Measurements from ENCODE around the gene ERBB4. TPM values are rescaled to one million over a fixed set of nuclear protein-coding genes. Genes with fewer than 3 reads are reported as not detected.

ERBB4 gene
- total and polyA plus RNA-seq, 2 of the 8 experiments (the other 6 are each of a cell fraction or from before 2014, with no cell fraction given) = 0.34 to 1.3 TPM

DNA sequence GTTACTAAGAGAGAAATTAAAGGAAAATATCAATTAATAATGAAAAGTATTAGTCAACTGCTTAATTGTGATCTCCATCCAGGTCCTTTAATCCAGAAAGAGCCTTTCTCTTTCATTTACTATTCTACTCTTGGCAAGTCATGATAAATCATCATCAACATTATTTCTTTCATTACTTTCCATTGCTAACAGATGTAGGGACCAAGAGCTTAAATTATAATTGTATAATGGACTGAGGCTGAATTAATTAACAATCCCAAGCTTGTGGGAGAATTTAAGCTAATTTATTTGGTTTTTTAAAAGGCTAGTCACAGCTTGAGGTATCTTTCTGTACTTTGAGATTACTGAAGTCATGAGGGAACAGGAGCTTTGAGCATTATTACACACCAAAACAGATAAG, 223.9 kb downstream of the ERBB4 start:
- no peak for FAIRE-seq
- no peak overlapping the region for H3K27ac ChIP-seq (ENCODE audit: low read depth, low read length)
- no peak overlapping the region for H2BK120ac ChIP-seq (replicated peaks; ENCODE audit: low read depth, low read length)
- no peak overlapping the region for H4K91ac ChIP-seq (replicated peaks; ENCODE audit: insufficient read length, low read length)
- H3K27me3 ChIP-seq (replicated peaks in 1 of 4; ENCODE audit: control insufficient read depth in 3 of 4, extremely low read depth in 1 of 4, insufficient read depth in 3 of 4, low read length in 3 of 4) = no peaks in the 10 kb centered on the region
- H3K18ac ChIP-seq (ENCODE audit: extremely low read depth, low read length) = no peak overlapping the region
- no peak overlapping the region for H2BK12ac ChIP-seq (ENCODE audit: low read depth, low read length)
- H2BK15ac ChIP-seq (ENCODE audit: low read length) = no peak overlapping the region
- H3K36me3 ChIP-seq (ENCODE audit: control insufficient read depth in 2 of 4, insufficient read depth in 4 of 4, low read length in 3 of 4) = no peaks in the 10 kb centered on the region
- H2AFZ ChIP-seq (ENCODE audit: low read length) = no peak overlapping the region
- no peak overlapping the region for H2AK5ac ChIP-seq (ENCODE audit: low read depth, low read length)
- DNase-seq (ENCODE audit: low read depth in 1 of 2, low spot score in 2 of 2) = no peak
- H4K20me1 ChIP-seq (replicated peaks in 1 of 2; ENCODE audit: control insufficient read depth in 1 of 2, insufficient read depth in 2 of 2, low read length in 2 of 2) = no peaks in the 10 kb centered on the region
- H2BK20ac ChIP-seq (ENCODE audit: low read length) = no peak overlapping the region
- H3K79me1 ChIP-seq (ENCODE audit: low read depth, low read length) = no peaks in the 10 kb centered on the region
- H3K79me2 ChIP-seq (ENCODE audit: control insufficient read depth in 1 of 2, insufficient read depth in 2 of 2, low read length in 2 of 2) = no peaks in the 10 kb centered on the region
- H3K4me1 ChIP-seq (replicated peaks in 1 of 4; ENCODE audit: control insufficient read depth in 3 of 4, insufficient read depth in 4 of 4, low read length in 3 of 4) = no peaks in the 10 kb centered on the region
- TF ChIP-seq TCF12 (IDR thresholded peaks at IDR 0.05; ENCODE audit: low read depth, low read length) = no peak
- no peak for TF ChIP-seq SRF (IDR thresholded peaks at IDR 0.05; ENCODE audit: low read depth, low read length)
- no peak for TF ChIP-seq CHD2 (IDR thresholded peaks at IDR 0.05; ENCODE audit: low read length)
- CTCF ChIA-PET (ENCODE audit: partially characterized antibody) = no interaction called here
- no peak overlapping the region for H3K4ac ChIP-seq (replicated peaks; ENCODE audit: insufficient read length, low read depth, low read length)
- H4K8ac ChIP-seq (ENCODE audit: extremely low read depth, insufficient read depth, low read length) = no peak overlapping the region
- H3K9me3 ChIP-seq (ENCODE audit: insufficient read depth in 2 of 2, low read depth in 1 of 2, low read length in 1 of 2) = no peaks in the 10 kb centered on the region
- no peaks in the 10 kb centered on the region for H3K23me2 ChIP-seq (ENCODE audit: low read depth, low read length)
- H4K5ac ChIP-seq (ENCODE audit: insufficient read length, low read depth, low read length) = no peak overlapping the region
- H3K4me3 ChIP-seq (ENCODE audit: extremely low read depth in 1 of 4, insufficient read depth in 2 of 4, low read depth in 3 of 4, low read length in 4 of 4) = no peak overlapping the region
- H3K56ac ChIP-seq (replicated peaks; ENCODE audit: insufficient read length, low read depth, low read length) = no peak overlapping the region
- no peak overlapping the region for H3K14ac ChIP-seq (ENCODE audit: insufficient read length)
- H2BK5ac ChIP-seq (ENCODE audit: low read depth, low read length) = no peak overlapping the region
- H3K23ac ChIP-seq (ENCODE audit: insufficient read length) = no peak overlapping the region
- no peak overlapping the region for H3K9ac ChIP-seq (replicated peaks in 1 of 4; ENCODE audit: extremely low read depth in 1 of 4, low read depth in 3 of 4, low read length in 3 of 4)
- POLR2A ChIA-PET (ENCODE audit: partially characterized antibody) = no interaction called here
- no peak overlapping the region for H3K4me2 ChIP-seq (ENCODE audit: insufficient read depth in 1 of 2, low read depth in 2 of 2, low read length in 2 of 2)
